ENCODE data around the gene PRKD1. TPM values are rescaled to one million over a fixed set of nuclear protein-coding genes. Genes with fewer than 3 reads are reported as not detected.

The PRKD1 gene
- total RNA-seq, 1 experiment from 2014 or later: 0.36 TPM

GRCh38 chr14:29654901-29655550 lies 272.6 kb downstream of the PRKD1 start:
- H3K9me3 ChIP-seq: 0 out of 2 replicates have a peak, but pooled peaks cover 4% of the 10 kb centered on the region
- intact Hi-C loops (cut with micrococcal nuclease; ENCODE audit: unreplicated experiment): no loop called here
- peaks cover 3% of the 10 kb centered on the region for H3K9me3 Mint-ChIP-seq (ENCODE audit: unreplicated experiment)
- ChIA-PET CTCF (no interaction called here), POLR2A (no interaction called here)
- no peak overlapping the region for H3K4me3 Mint-ChIP-seq (ENCODE audit: unreplicated experiment)
- no peak for DNase-seq
- H3K4me3 ChIP-seq (ENCODE audit: low read depth, low read length): no peak overlapping the region
- no peaks in the 10 kb centered on the region for H3K36me3 ChIP-seq (ENCODE audit: control insufficient read depth, insufficient read depth, low read length)
- BruUV-seq (replicated peaks): no TSS peak
- H3K4me1 Mint-ChIP-seq (ENCODE audit: low read depth, unreplicated experiment): no peaks in the 10 kb centered on the region
- no peaks in the 10 kb centered on the region for H3K27me3 Mint-ChIP-seq (ENCODE audit: insufficient read depth, unreplicated experiment)
- H3K27me3 ChIP-seq (replicated peaks; ENCODE audit: control insufficient read depth, insufficient read depth, low read length): no peaks in the 10 kb centered on the region
- H3K4me1 ChIP-seq: no peaks in the 10 kb centered on the region
- H3K27ac Mint-ChIP-seq (ENCODE audit: unreplicated experiment): no peak overlapping the region
- no peak for TF ChIP-seq CTCF (IDR thresholded peaks at IDR 0.05; ENCODE audit: insufficient read depth in 1 of 2, low read depth in 1 of 2, low read length in 1 of 2, severe bottlenecking in 1 of 2, unreplicated experiment in 1 of 2)
- H3K36me3 Mint-ChIP-seq (ENCODE audit: insufficient read depth, unreplicated experiment): peaks cover 1% of the 10 kb centered on the region

DNA sequence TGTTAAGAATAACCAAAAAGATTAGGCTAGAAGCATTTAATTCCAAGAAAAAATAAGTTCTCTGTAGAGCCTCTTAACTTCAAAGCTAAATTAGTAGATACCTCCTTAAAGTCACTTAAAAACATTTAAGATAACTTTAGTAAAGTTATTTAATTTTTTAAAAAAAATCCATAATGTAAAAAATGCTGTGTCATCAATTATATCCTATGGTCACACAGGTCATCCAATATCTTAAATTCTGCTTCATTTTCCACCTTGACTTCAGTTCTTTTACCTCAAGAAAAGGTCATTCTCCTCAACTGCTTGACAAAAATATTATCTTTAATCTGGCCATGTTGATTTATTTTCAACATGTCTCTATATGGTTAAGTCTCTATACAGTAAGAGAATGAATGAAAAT lies 274.3 kb downstream of the PRKD1 start:
- DNase-seq: no peak
- Histone ChIP-seq H3K4me3 (ENCODE audit: low read depth, low read length) (no peak overlapping the region), H3K4me1 (no peaks in the 10 kb centered on the region), H3K36me3 (ENCODE audit: control insufficient read depth, insufficient read depth, low read length) (no peaks in the 10 kb centered on the region), H3K27me3 (replicated peaks; ENCODE audit: control insufficient read depth, insufficient read depth, low read length) (no peaks in the 10 kb centered on the region), H3K9me3 (peaks cover 7% of the 10 kb centered on the region; the same call in 1 of the 2 replicates)
- no TSS peak for BruUV-seq (replicated peaks)
- no peak overlapping the region for H3K27ac Mint-ChIP-seq (ENCODE audit: unreplicated experiment)
- intact Hi-C loops (cut with micrococcal nuclease; ENCODE audit: unreplicated experiment): no loop called here
- no peak for TF ChIP-seq CTCF (IDR thresholded peaks at IDR 0.05; ENCODE audit: insufficient read depth in 1 of 2, low read depth in 1 of 2, low read length in 1 of 2, severe bottlenecking in 1 of 2, unreplicated experiment in 1 of 2)
- ChIA-PET POLR2A (no interaction called here), CTCF (no interaction called here)
- peaks cover 17% of the 10 kb centered on the region for H3K9me3 Mint-ChIP-seq (ENCODE audit: unreplicated experiment)
- no peaks in the 10 kb centered on the region for H3K27me3 Mint-ChIP-seq (ENCODE audit: insufficient read depth, unreplicated experiment)
- H3K4me3 Mint-ChIP-seq (ENCODE audit: unreplicated experiment): no peak overlapping the region
- H3K36me3 Mint-ChIP-seq (ENCODE audit: insufficient read depth, unreplicated experiment): peaks cover 6% of the 10 kb centered on the region
- H3K4me1 Mint-ChIP-seq (ENCODE audit: low read depth, unreplicated experiment): no peaks in the 10 kb centered on the region

- no peak overlapping the region for H3K4me3 ChIP-seq (ENCODE audit: low read depth, low read length)
These were observed 275.1 kb downstream of the PRKD1 start for GRCh38 chr14:29652571-29652970.

More at GRCh38 chr14:29652571-29652970, 275.1 kb downstream of the PRKD1 start:
- CTCF ChIA-PET: no interaction called here
- no peaks in the 10 kb centered on the region for H3K27me3 ChIP-seq (replicated peaks; ENCODE audit: control insufficient read depth, insufficient read depth, low read length)
- no peak for DNase-seq
- peaks cover 13% of the 10 kb centered on the region; the same call in 1 of the 2 replicates for H3K9me3 ChIP-seq
- no peaks in the 10 kb centered on the region for H3K4me1 ChIP-seq
- no peak overlapping the region for H3K27ac Mint-ChIP-seq (ENCODE audit: unreplicated experiment)
- H3K4me3 Mint-ChIP-seq (ENCODE audit: unreplicated experiment): no peak overlapping the region
- BruUV-seq (replicated peaks): no TSS peak
- TF ChIP-seq CTCF (IDR thresholded peaks at IDR 0.05; ENCODE audit: insufficient read depth in 1 of 2, low read depth in 1 of 2, low read length in 1 of 2, severe bottlenecking in 1 of 2, unreplicated experiment in 1 of 2): no peak
- no peaks in the 10 kb centered on the region for H3K36me3 ChIP-seq (ENCODE audit: control insufficient read depth, insufficient read depth, low read length)
- intact Hi-C loops (cut with micrococcal nuclease; ENCODE audit: unreplicated experiment): no loop called here
- H3K27me3 Mint-ChIP-seq (ENCODE audit: insufficient read depth, unreplicated experiment): no peaks in the 10 kb centered on the region
- POLR2A ChIA-PET: no interaction called here
- H3K4me1 Mint-ChIP-seq (ENCODE audit: low read depth, unreplicated experiment): no peaks in the 10 kb centered on the region
- peaks cover 6% of the 10 kb centered on the region for H3K36me3 Mint-ChIP-seq (ENCODE audit: insufficient read depth, unreplicated experiment)
- peaks cover 17% of the 10 kb centered on the region for H3K9me3 Mint-ChIP-seq (ENCODE audit: unreplicated experiment)
